Activated CD8-positive, alpha-beta T cell treated with anti-CD3 and anti-CD28 coated beads, Interleukin-2, amount 10 ng/mL, durations not matched to agents 7 days and 5 days (primary cell): ENCODE results near the gene CUL4A. TPM values are rescaled to one million over a fixed set of nuclear protein-coding genes. Genes with fewer than 3 reads are reported as not detected.
A peak's percentile ranks its signal among the peaks of the same experiment; 100 is the strongest.

ENCODE experiments used
- ATAC-seq: fragments of 150-1000 bp; cut with Tn5 transposase; one replicate; pipeline ENCODE4 v1.10.0; 2021; ENCODE audit warnings: moderate library complexity
- CTCF ChIA-PET: fragments of 350-600 bp; sonication (Branson Sonifier 250); formaldehyde crosslinking; loops from one replicate; lab custom pipeline; 2021; ENCODE audit warnings: antibody characterized with exemption; lab: Charles Lee
- POLR2A ChIA-PET: fragments of 350-600 bp; sonication (Branson Sonifier 250); formaldehyde crosslinking; loops from one replicate; lab custom pipeline; 2021; ENCODE audit warnings: antibody characterized with exemption; lab: Charles Lee
- DNase-seq: peaks from one replicate; pipeline ENCODE4 v3.0.0-alpha.2; 2020
- H3K27ac Mint-ChIP-seq: one replicate; pipeline ENCODE4 v1.8.0; 2021; ENCODE audit warnings: mild to moderate bottlenecking, mixed read lengths
- H3K27me3 Mint-ChIP-seq: one replicate; pipeline ENCODE4 v1.8.0; 2021; ENCODE audit warnings: low read depth, mixed read lengths
- H3K36me3 Mint-ChIP-seq: one replicate; pipeline ENCODE4 v1.8.0; 2021; ENCODE audit warnings: low read depth, mixed read lengths
- H3K4me1 Mint-ChIP-seq: one replicate; pipeline ENCODE4 v1.8.0; 2021; ENCODE audit warnings: low read depth, mixed read lengths
- H3K4me3 Mint-ChIP-seq: one replicate; pipeline ENCODE4 v1.8.0; 2021; ENCODE audit warnings: mild to moderate bottlenecking, mixed read lengths
- H3K9me3 Mint-ChIP-seq: one replicate; pipeline ENCODE4 v1.8.0; 2022; ENCODE audit warnings: mixed read lengths; ENCODE audit not compliant: insufficient read depth
- total RNA-seq, 2 experiments: library from RNA; stranded (reverse); gene quantifications; one replicate each; pipeline ENCODE4 v1.2.3, GENCODE V29; 2021

Gene CUL4A
- total RNA-seq, 2 experiments from 2014 or later = 65.9 to 70.5 TPM

DNA sequence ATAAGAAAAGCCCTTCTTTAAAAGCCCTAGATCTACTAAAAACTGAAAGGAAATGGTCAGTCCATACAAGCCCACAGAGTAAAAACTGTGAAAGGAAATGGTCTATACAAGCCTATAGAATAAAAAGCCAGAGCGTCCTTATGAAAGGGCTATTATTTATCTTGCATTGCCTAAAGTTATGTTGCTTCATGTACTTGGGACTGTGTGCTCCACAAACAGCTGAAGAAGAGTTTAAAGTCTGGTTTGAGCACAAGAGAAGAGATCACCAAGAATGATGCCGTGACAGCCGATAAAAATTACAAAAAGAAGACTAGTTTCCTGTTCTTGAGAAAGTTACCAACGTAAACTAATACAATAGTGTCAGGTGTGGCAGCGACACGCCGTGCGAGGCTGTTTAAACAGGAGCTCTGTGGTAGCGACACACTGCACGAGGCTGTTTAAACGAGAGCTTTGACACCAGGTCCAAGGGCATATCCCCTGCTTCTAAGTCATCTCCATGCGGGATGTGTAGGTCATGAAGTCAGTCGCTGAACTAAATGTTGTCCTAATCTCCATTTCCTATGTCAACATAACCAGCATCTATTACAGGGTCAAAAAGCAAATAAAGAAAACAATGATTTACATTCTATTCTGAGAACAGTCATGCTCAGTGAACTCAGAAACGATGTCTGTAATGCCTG, 25.8 kb upstream of the CUL4A start:
- ChIA-PET CTCF (interaction anchor here (1.2 kb wide), 1 partner anchor 9 kb away, joined by 3 read pairs; no protein-coding TSS in a partner anchor), POLR2A (interaction anchor here (1.0 to 1.3 kb wide), 2 partner anchors 24 to 25 kb away, joined by 3 read pairs; partner anchors contain the start of gene PCID2)
- Mint-ChIP-seq H3K27ac (no peak overlapping the region), H3K9me3 (no peaks in the 10 kb centered on the region), H3K36me3 (peaks cover 73% of the 10 kb centered on the region), H3K4me1 (peaks cover 57% of the 10 kb centered on the region), H3K27me3 (no peaks in the 10 kb centered on the region), H3K4me3 (no peak overlapping the region)
- DNase-seq = no peak
- ATAC-seq = no peak

DNA sequence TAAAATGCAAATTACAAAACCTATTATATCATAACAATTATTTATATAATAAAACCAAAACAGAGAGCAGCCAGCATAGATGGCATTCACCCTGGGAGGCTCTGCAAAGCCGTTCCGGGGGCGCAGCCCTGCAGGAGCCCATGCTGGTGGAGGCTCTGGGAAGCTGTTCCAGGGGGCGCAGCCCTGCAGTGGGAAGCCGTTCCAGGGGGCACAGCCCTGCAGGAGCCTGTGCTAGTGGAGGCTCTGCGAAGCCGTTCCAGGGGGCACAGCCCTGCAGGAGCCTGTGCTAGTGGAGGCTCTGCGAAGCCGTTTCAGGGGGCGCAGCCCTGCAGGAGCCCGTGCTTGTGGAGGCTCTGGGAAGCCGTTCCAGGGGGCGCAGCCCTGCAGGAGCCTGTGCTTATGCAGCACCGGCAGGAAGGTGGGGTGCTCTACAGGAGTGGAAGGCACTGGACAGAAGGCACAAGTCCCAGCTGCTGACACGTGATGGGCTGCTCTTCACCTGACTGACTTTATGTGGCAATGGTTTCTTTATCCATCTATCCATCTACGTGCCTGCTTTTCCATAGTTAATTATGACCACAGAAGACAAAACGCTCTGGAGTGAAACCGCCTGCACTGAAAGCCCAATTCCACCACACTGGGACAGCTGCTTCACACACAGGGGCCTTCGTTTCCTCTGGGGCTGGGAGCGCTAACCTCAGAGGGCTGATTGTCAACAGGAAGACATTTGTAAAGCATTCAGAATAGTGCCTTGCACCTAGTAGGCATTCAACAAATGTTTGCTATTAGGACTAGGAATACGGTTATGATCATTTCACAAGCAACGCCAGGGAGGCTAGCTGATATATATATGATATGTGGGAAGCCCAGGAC, 24.6 kb upstream of the CUL4A start:
- no peaks in the 10 kb centered on the region for H3K9me3 Mint-ChIP-seq
- CTCF ChIA-PET = no interaction called here
- H3K4me3 Mint-ChIP-seq = peak overlapping the region; percentile 49
- peaks cover 52% of the 10 kb centered on the region for H3K4me1 Mint-ChIP-seq
- ATAC-seq (peak; percentile 69), DNase-seq (peak; percentile 50)
- H3K27me3 Mint-ChIP-seq = no peaks in the 10 kb centered on the region
- H3K36me3 Mint-ChIP-seq = peaks cover 70% of the 10 kb centered on the region
- peak overlapping the region; percentile 73 for H3K27ac Mint-ChIP-seq
- POLR2A ChIA-PET = interaction anchor here (0.8 to 1.4 kb wide), 4 partner anchors 15 to 118 kb away, joined by 3 to 6 read pairs (median 3); partner anchors contain the start of genes CUL4A and PCID2

DNA sequence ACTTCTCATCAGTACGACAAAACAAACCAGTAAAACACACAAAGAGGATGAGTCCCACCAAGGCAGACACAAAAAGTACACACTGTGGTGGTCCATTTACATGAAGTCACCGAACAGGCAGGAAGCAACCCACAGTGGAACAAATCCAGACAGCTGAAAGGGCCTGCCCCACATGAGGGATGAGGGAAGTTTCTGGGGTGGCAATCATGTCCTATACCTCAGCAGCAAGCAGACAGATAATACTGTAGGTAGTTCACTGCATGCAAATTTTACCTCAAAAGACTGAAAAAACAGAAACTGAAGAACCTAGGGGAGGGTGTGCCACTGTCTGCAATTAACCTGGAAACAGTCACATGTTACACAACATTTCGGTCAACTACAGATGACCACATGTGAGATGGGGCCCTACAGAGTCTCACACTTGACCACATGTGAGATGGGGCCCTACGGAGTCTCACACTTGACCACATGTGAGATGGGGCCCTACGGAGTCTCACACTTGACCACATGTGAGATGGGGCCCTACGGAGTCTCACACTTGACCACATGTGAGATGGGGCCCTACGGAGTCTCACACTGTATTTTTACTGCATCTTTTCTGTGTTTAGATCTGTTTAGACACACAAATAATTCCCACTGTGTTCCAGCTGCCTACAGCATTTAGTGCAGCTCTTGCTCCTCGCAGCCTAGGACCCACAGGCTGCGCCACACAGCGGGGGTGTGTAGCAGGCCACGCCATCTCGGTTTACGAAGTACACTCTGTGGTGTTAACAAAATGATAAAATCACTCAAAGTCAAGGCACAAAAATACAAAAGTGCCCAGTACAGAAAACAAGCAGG, 23.1 kb upstream of the CUL4A start:
- H3K9me3 Mint-ChIP-seq = no peaks in the 10 kb centered on the region
- ChIA-PET POLR2A (interaction anchor here (1.2 to 1.4 kb wide), 2 partner anchors 16 to 23 kb away, joined by 3 to 6 read pairs; partner anchors contain the start of gene CUL4A), CTCF (no interaction called here)
- H3K4me3 Mint-ChIP-seq = no peak overlapping the region
- peak; percentile 45 for ATAC-seq
- peaks cover 67% of the 10 kb centered on the region for H3K36me3 Mint-ChIP-seq
- no peaks in the 10 kb centered on the region for H3K27me3 Mint-ChIP-seq
- H3K27ac Mint-ChIP-seq = peak overlapping the region; percentile 66
- DNase-seq = no peak
- H3K4me1 Mint-ChIP-seq = peaks cover 50% of the 10 kb centered on the region

DNA sequence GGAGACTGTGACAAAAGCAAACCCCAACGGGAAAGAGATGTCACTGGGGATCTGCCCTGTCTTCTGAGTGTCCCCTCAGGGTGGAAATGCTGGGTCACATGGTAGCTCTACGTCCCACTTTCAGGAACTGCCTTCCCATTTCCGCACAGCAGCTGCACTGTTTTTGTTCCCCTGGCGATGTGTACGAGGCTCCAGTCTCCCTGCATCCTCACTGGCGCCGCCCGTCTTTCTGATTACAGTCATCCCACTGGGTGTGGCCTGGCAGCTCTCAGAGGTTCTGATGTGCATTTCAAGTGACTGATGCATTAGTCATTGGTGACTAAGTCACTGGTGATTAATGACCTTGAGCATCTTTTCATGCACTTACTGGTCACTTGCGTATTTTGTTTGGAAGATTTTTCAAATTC, 22.1 kb upstream of the CUL4A start:
- Mint-ChIP-seq H3K4me1 (peaks cover 48% of the 10 kb centered on the region), H3K9me3 (no peaks in the 10 kb centered on the region), H3K36me3 (peaks cover 62% of the 10 kb centered on the region), H3K4me3 (no peak overlapping the region), H3K27ac (no peak overlapping the region), H3K27me3 (no peaks in the 10 kb centered on the region)
- DNase-seq (no peak), ATAC-seq (no peak)
- ChIA-PET CTCF (no interaction called here), POLR2A (interaction anchor here (0.8 kb wide), 1 partner anchor 23 kb away, joined by 6 read pairs; no protein-coding TSS in a partner anchor)

DNA sequence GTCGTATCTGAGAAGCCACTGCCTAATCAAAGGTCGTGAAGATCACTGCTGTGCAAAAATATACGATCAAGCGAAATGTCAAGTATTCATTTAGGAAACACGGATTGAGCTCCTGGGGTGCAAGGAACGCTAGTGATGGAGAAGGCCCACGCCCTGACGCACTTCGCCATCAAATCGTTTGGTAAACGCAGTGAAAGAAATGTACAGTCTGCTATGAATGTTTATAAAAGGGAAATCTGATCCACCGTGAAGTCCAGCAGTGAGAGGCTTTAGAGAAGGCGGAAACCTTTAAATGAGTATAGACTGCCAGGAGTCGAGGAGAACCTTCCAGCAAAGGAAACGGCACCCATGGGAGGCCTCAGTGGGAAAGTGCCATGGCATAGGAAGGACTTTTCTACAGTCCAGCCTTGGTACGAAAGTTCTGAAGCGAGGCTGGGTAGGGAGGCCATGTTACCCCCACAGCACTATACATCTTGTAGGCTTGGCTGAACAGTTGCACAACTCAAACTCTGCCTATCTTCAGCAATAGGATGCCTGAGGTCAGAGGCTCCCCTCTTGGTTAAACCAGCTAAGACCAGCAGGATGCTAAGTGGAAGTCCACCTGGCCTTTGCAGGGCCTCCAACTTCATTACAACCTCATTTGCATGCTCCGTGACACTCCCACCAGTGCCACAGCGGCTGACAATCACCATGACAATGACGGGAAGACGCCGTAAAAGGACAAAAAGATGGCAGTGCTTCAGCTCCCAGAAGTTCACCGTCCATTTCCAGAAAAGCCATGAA, 21.3 kb upstream of the CUL4A start:
- POLR2A ChIA-PET = no interaction called here
- no peak for DNase-seq
- peaks cover 59% of the 10 kb centered on the region for H3K36me3 Mint-ChIP-seq
- H3K4me3 Mint-ChIP-seq = no peak overlapping the region
- no peak overlapping the region for H3K27ac Mint-ChIP-seq
- no peaks in the 10 kb centered on the region for H3K27me3 Mint-ChIP-seq
- no peaks in the 10 kb centered on the region for H3K9me3 Mint-ChIP-seq
- CTCF ChIA-PET = interaction anchor here (0.7 kb wide), 1 partner anchor 195 kb away, joined by 3 read pairs; no protein-coding TSS in a partner anchor
- ATAC-seq = no peak
- peaks cover 46% of the 10 kb centered on the region for H3K4me1 Mint-ChIP-seq

DNA sequence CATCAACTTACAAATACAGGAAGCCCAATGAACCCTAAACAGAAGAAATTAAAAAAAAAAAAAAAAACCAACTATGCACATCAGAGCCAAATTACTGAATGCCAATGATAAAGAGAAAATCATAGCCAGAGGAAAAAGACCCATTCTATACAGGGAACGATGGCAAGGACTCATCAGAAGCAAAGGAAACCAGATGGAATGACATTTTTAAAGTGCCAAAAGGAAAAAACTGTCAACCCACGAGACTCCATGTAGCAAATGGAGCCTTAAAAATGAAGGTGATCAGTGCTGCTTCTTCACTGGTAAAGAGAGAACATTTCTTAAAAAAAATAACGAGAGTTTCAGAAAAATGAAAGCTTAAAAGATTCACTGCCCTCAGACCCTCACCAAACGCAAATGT, 19.2 kb upstream of the CUL4A start:
- ChIA-PET POLR2A (interaction anchor here (0.7 kb wide), 1 partner anchor 108 kb away, joined by 3 read pairs; the partner anchor contains the start of gene LAMP1), CTCF (interaction anchor here (1.2 kb wide), 1 partner anchor 17 kb away, joined by 3 read pairs; no protein-coding TSS in a partner anchor)
- ATAC-seq (no peak), DNase-seq (no peak)
- Mint-ChIP-seq H3K36me3 (peaks cover 61% of the 10 kb centered on the region), H3K4me1 (peaks cover 34% of the 10 kb centered on the region), H3K27me3 (no peaks in the 10 kb centered on the region), H3K9me3 (no peaks in the 10 kb centered on the region), H3K27ac (no peak overlapping the region), H3K4me3 (no peak overlapping the region)

DNA sequence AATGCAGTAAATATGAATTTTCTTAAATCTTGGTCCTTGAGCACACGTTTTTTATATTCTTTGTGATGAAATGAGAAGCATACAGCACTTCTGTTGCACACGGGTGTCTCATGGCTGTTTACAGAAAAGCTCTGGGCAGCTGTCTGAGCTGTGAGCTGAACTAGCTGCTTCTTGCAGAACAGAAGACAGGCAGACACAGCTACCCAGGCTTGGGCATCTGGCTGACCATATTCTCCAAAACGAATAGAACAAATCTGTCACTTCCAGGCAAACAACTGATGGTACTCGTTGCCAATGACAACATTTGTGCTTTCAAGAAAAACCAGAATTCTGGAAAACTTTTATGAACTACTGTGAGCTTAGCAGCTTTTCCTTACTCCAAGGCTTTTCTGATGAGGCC, 17.1 kb upstream of the CUL4A start:
- Mint-ChIP-seq H3K36me3 (peaks cover 60% of the 10 kb centered on the region), H3K4me1 (peaks cover 17% of the 10 kb centered on the region), H3K27ac (no peak overlapping the region), H3K4me3 (no peak overlapping the region), H3K9me3 (no peaks in the 10 kb centered on the region), H3K27me3 (no peaks in the 10 kb centered on the region)
- DNase-seq (no peak), ATAC-seq (no peak)
- CTCF ChIA-PET = interaction anchor here (1.0 kb wide), 1 partner anchor 9 kb away, joined by 3 read pairs; no protein-coding TSS in a partner anchor
- POLR2A ChIA-PET = no interaction called here

DNA sequence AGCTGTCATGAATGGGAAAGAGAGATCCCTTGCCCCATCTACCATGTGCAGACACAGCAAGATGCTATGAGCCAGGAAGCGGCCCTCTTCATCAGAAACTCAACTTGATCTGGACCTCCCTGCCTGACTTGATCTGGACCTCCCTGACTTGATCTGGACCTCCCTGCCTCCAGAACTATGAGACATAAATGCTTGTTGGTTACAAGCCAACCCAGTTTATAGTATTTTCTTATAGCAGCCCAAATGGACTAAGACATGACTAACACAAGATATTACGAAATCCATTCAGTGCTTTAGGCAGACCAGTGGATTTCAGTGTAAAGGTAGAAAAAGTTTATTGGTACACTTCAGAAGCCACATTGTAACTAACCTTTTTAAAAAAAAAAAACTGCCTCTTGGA, 16.5 kb upstream of the CUL4A start:
- Mint-ChIP-seq H3K9me3 (no peaks in the 10 kb centered on the region), H3K4me1 (peaks cover 12% of the 10 kb centered on the region), H3K4me3 (no peak overlapping the region), H3K27me3 (no peaks in the 10 kb centered on the region), H3K36me3 (peaks cover 59% of the 10 kb centered on the region), H3K27ac (no peak overlapping the region)
- POLR2A ChIA-PET = no interaction called here
- DNase-seq (no peak), ATAC-seq (no peak)
- CTCF ChIA-PET = interaction anchor here (1.0 kb wide), 1 partner anchor 9 kb away, joined by 3 read pairs; no protein-coding TSS in a partner anchor

DNA sequence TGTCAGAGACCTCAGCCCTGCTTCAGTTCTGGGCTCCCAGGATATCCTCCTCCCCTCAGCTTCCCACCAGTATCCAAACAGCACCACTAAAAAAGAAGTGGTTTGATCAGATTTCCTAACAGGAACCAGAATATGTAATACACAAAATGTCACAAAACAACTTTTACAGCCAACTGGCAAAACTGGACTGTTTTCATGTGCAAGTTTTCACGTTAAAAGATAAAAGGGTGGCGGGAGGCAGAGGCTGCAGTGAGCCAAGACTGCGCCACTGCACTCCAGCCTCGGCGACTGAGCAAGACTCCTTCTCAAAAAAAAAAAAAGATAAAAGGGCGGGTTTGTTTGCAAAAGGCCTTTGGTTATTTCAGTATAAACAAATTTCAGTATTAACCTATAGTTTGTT, 14.1 kb upstream of the CUL4A start:
- Mint-ChIP-seq H3K4me3 (no peak overlapping the region), H3K4me1 (no peaks in the 10 kb centered on the region), H3K36me3 (peaks cover 55% of the 10 kb centered on the region), H3K9me3 (no peaks in the 10 kb centered on the region), H3K27ac (no peak overlapping the region), H3K27me3 (no peaks in the 10 kb centered on the region)
- ChIA-PET POLR2A (no interaction called here), CTCF (no interaction called here)
- no peak for DNase-seq
- no peak for ATAC-seq

DNA sequence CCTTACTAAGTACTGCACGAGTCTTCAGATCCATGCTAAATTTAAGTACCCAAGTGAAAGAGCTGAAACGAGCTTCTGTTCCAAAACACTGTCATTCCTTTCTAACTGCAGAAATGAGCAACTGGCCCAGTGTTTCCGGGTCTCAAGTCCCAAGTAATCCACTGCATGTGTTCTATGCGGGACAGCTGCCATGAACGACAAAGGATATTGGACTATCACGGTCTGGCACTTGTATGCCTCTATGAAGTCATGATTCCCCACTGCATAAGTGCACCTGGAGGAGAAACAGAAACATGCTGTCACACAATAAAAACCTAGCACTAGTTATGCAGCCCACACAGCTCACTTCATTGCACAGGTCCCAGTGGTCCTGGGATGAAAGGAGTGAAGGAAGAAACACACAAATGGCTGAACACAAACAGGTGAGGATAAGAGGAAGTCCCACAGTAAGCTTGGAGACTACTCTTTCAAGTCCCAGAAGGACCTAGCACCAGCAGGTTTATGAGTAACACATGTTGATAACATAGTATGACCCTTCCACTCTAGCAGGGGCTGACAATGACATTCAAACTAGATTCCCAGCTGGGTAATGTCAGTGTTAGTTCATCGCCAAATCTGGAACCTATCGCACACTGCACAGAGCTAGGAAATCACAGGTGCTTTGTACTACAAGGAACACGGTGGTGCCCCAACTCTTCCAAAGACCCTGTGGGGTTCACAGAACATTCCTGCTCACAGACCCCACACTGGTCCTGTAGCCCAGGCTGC, 12.3 kb upstream of the CUL4A start:
- POLR2A ChIA-PET = interaction anchor here (1.6 kb wide), 1 partner anchor 13 kb away, joined by 5 read pairs; the partner anchor contains the start of gene CUL4A
- CTCF ChIA-PET = interaction anchor here (2.0 kb wide), 1 partner anchor 10 kb away, joined by 8 read pairs; the partner anchor contains the start of gene PCID2
- peaks cover 50% of the 10 kb centered on the region for H3K36me3 Mint-ChIP-seq

More for the DNA sequence above, 12.3 kb upstream of the CUL4A start:
- H3K27ac Mint-ChIP-seq = no peak overlapping the region
- ATAC-seq = no peak
- H3K4me3 Mint-ChIP-seq = no peak overlapping the region
- H3K27me3 Mint-ChIP-seq = no peaks in the 10 kb centered on the region
- peaks cover 3% of the 10 kb centered on the region for H3K4me1 Mint-ChIP-seq
- H3K9me3 Mint-ChIP-seq = no peaks in the 10 kb centered on the region
- no peak for DNase-seq
